Cardiac fibroblast (primary cell): Measurements from ENCODE around the gene NLRP3.
"Not testable (repeated sequence)": the region's sequence is repeated elsewhere in the genome, so short reads cannot be mapped to it uniquely, and the experiment has no call there.

Experiments
- DNase-seq, 2 donors: peaks; one replicate each; pipeline versions ENCODE4 v3.0.0 to v3.0.0-alpha.2; 2010; ENCODE audit warnings: low read depth in 2 of 2
- H3K4me3 ChIP-seq, 2 donors: replicated peaks in 1 of 2; 1 replicate in 1 of 2; 2 replicates in 1 of 2; pipeline ENCODE4 v1.5.1; 2011; ENCODE audit warnings: low read depth in 2 of 2, low read length in 2 of 2, mild to moderate bottlenecking in 2 of 2, moderate library complexity in 1 of 2
- TF ChIP-seq, protein P1 (sequence below): IDR thresholded peaks from one replicate; pipeline ENCODE4 v1.5.1; 2011; ENCODE audit warnings: low read depth, mild to moderate bottlenecking, low read length, inconsistent platforms

Gene NLRP3

DNA sequence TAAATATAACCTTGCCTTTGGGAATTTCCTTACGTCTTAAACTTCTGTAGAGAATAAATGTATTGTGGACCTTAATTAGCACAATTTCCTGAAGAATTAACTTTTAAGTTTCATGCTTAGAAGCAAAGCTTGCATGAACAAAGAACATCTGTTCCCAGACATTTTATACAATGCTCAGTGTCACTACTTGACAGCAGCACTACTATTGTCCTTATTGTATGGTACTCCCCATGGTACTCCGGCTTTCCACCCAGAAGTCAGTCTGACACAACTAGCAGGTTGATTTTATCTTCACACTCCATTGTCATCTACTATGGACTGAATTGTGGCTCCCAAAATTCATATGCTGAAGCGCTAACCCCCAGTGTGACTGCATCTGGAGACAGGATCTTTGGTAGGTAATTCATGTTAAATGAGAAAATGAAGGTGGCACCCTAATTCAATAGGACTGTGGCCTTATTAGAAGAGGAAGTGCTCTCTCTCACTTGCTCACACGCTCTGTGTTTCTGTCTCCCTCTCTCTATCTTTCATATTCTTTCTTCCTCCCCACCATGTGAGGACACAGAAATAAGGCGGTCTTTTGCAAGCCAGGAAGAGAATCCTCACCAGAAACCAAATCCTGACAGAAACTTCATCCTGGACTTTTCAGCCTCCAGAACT, 52.6 kb downstream of the NLRP3 start:
- DNase-seq: no peak
- TF ChIP-seq, protein P1, sequence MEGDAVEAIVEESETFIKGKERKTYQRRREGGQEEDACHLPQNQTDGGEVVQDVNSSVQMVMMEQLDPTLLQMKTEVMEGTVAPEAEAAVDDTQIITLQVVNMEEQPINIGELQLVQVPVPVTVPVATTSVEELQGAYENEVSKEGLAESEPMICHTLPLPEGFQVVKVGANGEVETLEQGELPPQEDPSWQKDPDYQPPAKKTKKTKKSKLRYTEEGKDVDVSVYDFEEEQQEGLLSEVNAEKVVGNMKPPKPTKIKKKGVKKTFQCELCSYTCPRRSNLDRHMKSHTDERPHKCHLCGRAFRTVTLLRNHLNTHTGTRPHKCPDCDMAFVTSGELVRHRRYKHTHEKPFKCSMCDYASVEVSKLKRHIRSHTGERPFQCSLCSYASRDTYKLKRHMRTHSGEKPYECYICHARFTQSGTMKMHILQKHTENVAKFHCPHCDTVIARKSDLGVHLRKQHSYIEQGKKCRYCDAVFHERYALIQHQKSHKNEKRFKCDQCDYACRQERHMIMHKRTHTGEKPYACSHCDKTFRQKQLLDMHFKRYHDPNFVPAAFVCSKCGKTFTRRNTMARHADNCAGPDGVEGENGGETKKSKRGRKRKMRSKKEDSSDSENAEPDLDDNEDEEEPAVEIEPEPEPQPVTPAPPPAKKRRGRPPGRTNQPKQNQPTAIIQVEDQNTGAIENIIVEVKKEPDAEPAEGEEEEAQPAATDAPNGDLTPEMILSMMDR: no peak
- H3K4me3 ChIP-seq: no peak overlapping the region

DNA sequence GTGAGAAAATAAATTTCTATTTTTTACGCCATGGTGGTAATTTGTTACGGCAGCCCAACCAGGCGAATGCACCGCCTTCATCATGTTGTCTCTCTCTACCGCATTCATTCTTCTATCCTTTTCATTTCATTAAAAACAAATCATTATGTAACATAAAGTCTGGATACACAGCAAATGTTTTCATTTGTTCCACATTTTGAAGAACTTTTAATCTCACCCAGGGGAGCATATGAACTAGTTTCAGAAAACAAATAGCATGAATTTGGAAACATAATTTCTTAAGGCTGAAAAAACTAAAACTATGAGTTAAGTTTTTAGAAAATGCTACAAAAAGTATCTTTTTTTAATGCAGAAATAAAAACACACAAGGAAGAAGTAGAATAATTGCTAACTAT, 53.2 kb downstream of the NLRP3 start:
- TF ChIP-seq, protein P1: no peak
- H3K4me3 ChIP-seq: no peak overlapping the region
- no peak for DNase-seq

DNA sequence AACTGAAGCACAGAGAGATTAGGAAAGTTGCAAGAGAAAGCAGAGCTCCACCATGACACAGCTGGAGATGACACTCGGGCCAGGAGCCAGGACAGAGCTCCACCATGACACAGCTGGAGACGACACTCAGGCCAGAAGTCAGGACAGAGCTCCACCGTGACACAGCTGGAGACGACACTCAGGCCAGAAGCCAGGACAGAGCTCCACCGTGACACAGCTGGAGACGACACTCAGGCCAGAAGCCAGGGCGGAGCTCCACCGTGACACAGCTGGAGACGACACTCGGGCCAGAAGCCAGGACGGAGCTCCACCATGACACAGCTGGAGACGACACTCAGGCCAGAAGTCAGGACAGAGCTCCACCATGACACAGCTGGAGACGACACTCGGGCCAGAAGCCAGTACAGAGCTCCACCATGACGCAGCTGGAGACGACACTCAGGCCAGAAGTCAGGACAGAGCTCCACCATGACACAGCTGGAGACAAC, 55.0 kb downstream of the NLRP3 start:
- not testable (repeated sequence) for H3K4me3 ChIP-seq, DNase-seq

DNA sequence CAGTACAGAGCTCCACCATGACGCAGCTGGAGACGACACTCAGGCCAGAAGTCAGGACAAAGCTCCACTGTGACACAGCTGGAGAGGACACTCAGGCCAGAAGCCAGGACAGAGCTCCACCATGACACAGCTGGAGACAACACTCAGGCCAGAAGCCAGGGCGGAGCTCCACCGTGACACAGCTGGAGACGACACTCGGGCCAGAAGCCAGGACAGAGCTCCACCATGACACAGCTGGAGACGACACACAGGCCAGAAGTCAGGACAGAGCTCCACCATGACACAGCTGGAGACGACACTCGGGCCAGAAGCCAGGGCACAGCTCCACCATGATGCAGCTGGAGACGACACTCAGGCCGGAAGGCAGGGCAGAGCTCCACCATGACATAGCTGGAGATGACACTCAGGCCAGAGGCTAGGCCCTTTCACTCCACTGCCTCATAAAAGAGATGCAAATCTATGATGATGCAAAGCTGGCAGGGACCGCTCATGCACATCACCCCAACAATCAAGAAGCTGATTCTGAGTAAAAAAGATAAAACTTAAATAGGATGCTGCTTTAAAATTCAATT, 55.6 kb downstream of the NLRP3 start:
- TF ChIP-seq, protein P1: no peak
- no peak for DNase-seq
- no peak overlapping the region for H3K4me3 ChIP-seq

DNA sequence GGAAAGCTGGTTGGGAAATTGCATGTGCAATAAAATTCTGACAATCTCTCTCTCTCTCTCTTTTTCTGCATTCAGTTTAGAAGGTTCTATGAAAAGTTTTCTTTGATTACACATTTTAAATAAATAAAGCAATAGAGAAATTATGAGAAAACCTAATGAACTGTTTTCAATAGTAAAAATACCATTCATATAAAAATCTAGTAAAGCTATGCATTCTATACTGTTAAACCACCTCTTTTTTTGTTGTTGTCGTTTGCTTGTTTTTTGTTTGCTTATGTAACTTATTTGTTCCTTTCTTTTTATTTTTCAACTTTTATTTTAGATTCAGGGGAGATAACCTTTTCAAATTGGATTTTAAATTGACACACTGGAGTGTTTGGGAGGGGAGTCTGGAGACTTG, 56.1 kb downstream of the NLRP3 start:
- DNase-seq: no peak
- TF ChIP-seq, protein P1: no peak
- H3K4me3 ChIP-seq: no peak overlapping the region

DNA sequence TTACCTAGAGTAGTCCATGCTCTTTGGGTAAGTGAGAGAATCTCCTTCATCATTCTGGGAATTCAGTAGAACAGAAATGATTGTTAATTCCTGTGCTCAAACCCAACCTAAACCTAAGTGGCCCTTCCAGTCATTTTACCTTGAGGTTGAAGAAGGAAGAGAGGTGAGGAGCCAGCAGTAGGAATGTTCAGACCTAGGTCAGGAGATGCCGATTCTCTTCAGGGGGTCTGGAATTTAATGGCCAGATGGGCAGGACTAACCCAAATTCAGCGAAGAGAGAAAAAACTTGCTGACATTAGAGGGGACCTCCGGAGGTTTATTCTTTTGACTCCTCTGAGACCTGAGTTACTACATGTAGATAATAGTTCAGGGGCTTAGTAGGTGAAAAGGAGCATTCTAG, 58.4 kb downstream of the NLRP3 start:
- no peak overlapping the region for H3K4me3 ChIP-seq
- TF ChIP-seq, protein P1: no peak
- DNase-seq: no peak

DNA sequence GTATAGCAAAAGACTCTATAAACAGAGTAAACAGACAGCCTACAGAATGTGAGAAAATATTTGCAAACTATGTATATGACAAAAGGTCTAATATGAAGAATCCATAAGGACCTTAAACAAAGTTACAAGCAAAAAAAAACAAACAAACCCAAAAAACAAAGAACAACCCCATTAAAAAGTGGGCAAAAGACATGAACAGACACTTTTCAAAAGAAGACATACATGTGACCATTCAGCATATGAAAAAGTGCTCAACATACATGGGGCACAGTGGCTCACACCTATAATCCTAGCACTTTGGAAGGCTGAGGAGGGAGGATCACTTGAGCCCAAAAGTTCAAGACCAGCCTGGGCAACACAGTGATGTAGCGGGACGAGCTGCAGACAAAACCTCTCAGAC, 59.8 kb downstream of the NLRP3 start:
- H3K4me3 ChIP-seq: no peak overlapping the region
- no peak for DNase-seq
- TF ChIP-seq, protein P1: no peak

DNA sequence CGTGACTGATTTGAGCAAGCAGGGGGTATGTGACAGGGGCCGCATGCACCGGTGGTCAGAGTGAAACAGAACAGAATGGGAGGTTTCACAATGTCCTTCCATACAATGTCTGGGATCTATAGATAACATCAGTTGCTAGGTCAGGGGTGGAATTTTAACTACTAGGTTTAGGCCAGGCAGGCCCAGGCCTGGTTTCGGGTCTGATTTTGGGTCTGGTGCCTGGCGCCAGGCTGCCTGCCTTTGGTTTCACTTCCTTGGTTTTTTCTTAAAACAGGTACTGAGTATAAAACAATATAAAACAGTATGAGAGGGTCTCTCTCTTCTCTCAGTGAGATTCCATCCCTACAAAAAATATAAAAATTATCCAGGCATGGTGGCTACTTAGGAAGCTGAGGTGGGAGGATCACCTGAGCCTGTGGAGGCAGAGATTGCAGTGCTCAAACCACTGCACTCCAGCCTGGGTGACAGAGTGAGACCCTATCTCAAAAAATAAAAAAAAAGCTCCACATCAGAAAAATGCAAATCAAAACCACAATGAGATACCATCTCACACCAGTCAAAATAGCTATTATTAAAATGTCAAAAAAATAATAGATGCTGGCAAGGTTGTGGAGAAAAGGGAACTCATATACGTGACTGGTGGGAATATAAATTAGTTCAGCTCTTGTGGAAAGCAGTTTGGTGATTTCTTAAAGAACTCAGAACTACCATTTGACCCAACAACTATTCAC, 60.5 kb downstream of the NLRP3 start:
- DNase-seq, H3K4me3 ChIP-seq: not testable (repeated sequence)
